ENCODE results near the gene ZBED4. TPM values are rescaled to one million over a fixed set of nuclear protein-coding genes. Genes with fewer than 3 reads are reported as not detected.

Gene ZBED4
- total RNA-seq, 1 donor from 2014 or later = 17.3 TPM

- DNase-seq (ENCODE audit: extremely low spot score, unreplicated experiment) = no peak
- Mint-ChIP-seq H3K27me3 (ENCODE audit: unreplicated experiment) (no peaks in the 10 kb centered on the region), H3K27ac (ENCODE audit: unreplicated experiment) (no peak overlapping the region), H3K9me3 (ENCODE audit: unreplicated experiment) (no peaks in the 10 kb centered on the region), H3K4me3 (ENCODE audit: unreplicated experiment) (no peak overlapping the region), H3K4me1 (ENCODE audit: unreplicated experiment) (peaks cover 11% of the 10 kb centered on the region), H3K36me3 (ENCODE audit: unreplicated experiment) (peaks cover 6% of the 10 kb centered on the region)
- TF ChIP-seq, protein P1, sequence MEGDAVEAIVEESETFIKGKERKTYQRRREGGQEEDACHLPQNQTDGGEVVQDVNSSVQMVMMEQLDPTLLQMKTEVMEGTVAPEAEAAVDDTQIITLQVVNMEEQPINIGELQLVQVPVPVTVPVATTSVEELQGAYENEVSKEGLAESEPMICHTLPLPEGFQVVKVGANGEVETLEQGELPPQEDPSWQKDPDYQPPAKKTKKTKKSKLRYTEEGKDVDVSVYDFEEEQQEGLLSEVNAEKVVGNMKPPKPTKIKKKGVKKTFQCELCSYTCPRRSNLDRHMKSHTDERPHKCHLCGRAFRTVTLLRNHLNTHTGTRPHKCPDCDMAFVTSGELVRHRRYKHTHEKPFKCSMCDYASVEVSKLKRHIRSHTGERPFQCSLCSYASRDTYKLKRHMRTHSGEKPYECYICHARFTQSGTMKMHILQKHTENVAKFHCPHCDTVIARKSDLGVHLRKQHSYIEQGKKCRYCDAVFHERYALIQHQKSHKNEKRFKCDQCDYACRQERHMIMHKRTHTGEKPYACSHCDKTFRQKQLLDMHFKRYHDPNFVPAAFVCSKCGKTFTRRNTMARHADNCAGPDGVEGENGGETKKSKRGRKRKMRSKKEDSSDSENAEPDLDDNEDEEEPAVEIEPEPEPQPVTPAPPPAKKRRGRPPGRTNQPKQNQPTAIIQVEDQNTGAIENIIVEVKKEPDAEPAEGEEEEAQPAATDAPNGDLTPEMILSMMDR (IDR thresholded peaks at IDR 0.05) = no peak
These were observed 75.0 kb downstream of the ZBED4 start for GRCh38 chr22:49928555-49929210.

GRCh38 chr22:49929211-49929979 lies 75.8 kb downstream of the ZBED4 start:
- H3K36me3 Mint-ChIP-seq (ENCODE audit: unreplicated experiment) = peaks cover 6% of the 10 kb centered on the region
- no peak overlapping the region for H3K4me3 Mint-ChIP-seq (ENCODE audit: unreplicated experiment)
- TF ChIP-seq, protein P1 (IDR thresholded peaks at IDR 0.05) = peak; percentile 94
- H3K27ac Mint-ChIP-seq (ENCODE audit: unreplicated experiment) = no peak overlapping the region
- H3K27me3 Mint-ChIP-seq (ENCODE audit: unreplicated experiment) = no peaks in the 10 kb centered on the region
- H3K4me1 Mint-ChIP-seq (ENCODE audit: unreplicated experiment) = peaks cover 12% of the 10 kb centered on the region
- DNase-seq (ENCODE audit: extremely low spot score, unreplicated experiment) = no peak
- H3K9me3 Mint-ChIP-seq (ENCODE audit: unreplicated experiment) = no peaks in the 10 kb centered on the region

- TF ChIP-seq, protein P1 (IDR thresholded peaks at IDR 0.05) = no peak
- H3K4me3 Mint-ChIP-seq (ENCODE audit: unreplicated experiment) = no peak overlapping the region
- H3K27ac Mint-ChIP-seq (ENCODE audit: unreplicated experiment) = no peak overlapping the region
- peaks cover 5% of the 10 kb centered on the region for H3K36me3 Mint-ChIP-seq (ENCODE audit: unreplicated experiment)
- peaks cover 12% of the 10 kb centered on the region for H3K4me1 Mint-ChIP-seq (ENCODE audit: unreplicated experiment)
- no peaks in the 10 kb centered on the region for H3K27me3 Mint-ChIP-seq (ENCODE audit: unreplicated experiment)
- no peaks in the 10 kb centered on the region for H3K9me3 Mint-ChIP-seq (ENCODE audit: unreplicated experiment)
- DNase-seq (ENCODE audit: extremely low spot score, unreplicated experiment) = no peak
These were observed 76.4 kb downstream of the ZBED4 start for GRCh38 chr22:49929994-49930575.

DNA sequence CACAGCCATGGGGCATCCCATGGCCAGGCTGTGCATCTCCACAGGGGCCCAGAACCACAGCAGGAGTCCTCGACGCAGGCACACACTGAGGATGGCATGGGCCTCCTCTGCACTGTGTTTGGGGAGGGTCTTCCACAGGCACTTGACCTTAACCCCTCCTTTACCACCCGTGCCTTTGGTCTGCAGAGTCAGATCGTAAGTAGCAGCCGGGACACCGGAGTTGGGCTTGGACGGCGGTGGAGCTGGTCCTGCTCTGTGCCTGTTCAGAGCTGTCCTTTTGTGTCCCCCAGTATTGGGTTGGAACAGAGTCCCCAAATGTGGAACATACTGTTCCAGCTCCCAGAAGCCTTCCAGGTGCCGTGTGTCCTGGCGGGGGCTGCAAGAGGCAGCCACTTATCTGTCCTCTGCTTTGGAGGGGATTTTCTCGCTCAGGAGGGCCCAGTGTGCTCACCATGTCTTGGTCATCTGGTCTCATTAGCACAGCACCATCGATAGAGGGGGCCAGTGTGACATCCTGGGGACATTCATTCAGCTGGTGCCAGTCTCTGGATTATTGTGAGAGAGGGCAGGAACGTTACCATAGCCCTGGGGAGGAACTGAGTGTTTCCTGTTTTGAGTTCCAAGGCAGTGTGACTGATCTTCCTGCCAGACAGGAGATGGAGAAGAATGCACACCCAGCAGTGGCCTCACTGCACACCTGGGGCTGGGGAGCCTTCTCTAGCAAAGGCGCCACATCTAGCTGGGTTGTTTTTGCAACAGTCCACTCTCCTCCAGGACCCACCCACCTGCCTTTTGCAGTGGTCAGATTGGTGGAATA lies 77.2 kb downstream of the ZBED4 start:
- Mint-ChIP-seq H3K27me3 (ENCODE audit: unreplicated experiment) (no peaks in the 10 kb centered on the region), H3K9me3 (ENCODE audit: unreplicated experiment) (no peaks in the 10 kb centered on the region), H3K27ac (ENCODE audit: unreplicated experiment) (no peak overlapping the region), H3K36me3 (ENCODE audit: unreplicated experiment) (no peaks in the 10 kb centered on the region), H3K4me1 (ENCODE audit: unreplicated experiment) (peaks cover 12% of the 10 kb centered on the region), H3K4me3 (ENCODE audit: unreplicated experiment) (no peak overlapping the region)
- TF ChIP-seq, protein P1 (IDR thresholded peaks at IDR 0.05) = peak; percentile 63
- DNase-seq (ENCODE audit: extremely low spot score, unreplicated experiment) = no peak
